Measurements from ENCODE around the gene ISG20L2.
A peak's percentile ranks its signal among the peaks of the same experiment; 100 is the strongest.

ISG20L2 gene

DNA sequence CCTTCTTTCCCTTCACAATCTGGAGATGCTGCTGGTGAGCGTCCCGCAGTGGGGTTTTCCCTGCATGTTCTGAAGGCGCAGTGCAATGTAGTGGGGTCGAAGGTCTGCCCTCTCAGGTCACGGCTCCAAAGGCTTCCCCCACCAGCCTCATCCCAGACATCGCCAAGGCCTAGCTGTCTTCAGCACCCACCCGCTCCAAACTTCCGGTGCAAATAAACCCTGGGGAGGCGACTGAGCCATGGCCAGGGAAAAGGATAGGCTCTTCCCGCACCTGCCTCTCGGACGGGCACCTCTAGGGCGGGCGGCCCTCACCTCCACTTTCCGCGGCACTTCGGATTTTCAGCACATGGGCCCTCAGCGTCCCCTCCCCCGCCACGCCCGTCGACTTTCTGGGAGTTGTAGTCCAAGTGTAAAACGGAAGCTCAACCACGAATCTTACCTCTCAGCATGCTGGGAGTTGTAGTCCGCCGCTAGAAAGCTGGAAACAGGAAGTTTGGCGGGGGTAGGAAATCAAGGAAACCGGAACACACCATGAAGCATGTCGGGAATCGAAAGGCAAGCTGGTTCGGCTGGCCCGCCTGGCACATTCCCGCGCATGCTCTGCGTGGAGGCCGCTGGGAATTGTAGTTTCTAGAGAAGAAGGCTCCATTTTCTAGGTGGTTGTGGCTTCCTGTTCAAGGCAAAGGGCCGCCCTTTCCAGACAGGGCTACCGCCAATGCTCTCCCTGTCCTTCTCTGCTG, 12.3 kb upstream of the ISG20L2 start, which contains the start of gene MRPL24:
MRPL24 (minus strand) TSS at position 348 of the 740 bp plus-strand sequence. CDS start 2,384 bp downstream, outside the sequence.
- DNase-seq (ENCODE audit: low spot score) = peak; percentile 99

DNA sequence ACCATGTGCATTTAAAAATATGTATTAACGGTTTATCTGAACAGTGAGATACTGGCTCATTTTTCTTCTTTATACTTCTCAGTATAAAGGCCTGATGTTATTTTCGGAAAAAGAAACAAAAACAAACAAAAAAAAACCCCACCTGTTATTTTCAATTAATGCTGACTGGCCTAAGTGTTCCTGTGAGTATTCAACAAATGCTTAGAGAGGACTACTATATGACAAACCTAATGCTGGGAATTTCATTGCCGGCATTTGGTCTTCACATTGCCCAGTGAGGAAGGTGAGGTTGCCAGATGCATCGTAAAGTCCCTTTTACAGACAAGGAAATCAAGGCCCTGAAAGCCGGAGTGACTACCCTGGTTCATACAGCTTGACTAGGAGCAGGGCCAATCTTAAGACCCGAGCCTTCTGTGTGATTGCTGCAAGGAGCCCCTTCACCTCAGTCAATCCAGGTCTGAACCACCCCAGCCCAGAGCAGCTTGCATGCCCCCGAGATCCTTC, 11.7 kb upstream of the ISG20L2 start:
- peak; percentile 16 for DNase-seq (ENCODE audit: low spot score)

DNA sequence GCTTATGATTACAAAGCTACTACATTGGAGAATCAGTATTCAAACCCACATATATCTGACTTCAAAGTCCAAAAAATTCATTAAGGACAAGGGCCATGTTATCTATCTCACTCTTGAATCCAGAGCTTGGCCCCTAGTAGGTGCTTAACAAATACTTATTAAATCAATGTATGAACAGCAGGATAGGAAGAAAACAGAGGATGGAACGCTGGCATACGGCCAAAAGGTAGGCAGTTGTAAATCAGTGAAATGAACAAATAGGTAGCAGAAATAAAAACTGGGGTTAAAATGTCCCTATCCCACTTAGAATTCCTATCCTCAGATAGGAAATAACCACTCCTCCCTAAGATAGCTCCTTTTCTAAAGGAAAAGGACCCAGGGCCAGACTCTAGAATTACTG, 10.3 kb upstream of the ISG20L2 start:
- DNase-seq (ENCODE audit: low spot score) = no peak

DNA sequence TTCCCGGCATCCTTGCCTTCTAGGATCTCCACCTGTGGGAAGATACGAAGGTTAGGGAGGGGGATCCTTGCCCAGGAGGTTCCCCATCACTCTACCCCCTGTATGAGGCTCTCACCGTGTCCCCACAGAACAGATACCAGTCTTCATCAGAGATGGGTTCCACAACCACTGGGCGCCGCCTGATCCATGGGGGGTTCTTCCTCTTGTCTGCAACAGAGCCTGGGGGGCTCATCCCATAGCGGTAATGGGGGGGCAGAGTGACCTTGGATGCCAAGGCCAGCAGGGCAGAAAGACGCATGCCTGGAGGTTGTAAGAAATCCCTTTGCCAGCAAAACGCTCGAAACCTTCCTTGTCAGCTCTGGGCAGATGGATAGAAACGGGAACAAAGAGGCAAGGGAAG, 9.8 kb upstream of the ISG20L2 start:
- DNase-seq (ENCODE audit: low spot score) = no peak

DNA sequence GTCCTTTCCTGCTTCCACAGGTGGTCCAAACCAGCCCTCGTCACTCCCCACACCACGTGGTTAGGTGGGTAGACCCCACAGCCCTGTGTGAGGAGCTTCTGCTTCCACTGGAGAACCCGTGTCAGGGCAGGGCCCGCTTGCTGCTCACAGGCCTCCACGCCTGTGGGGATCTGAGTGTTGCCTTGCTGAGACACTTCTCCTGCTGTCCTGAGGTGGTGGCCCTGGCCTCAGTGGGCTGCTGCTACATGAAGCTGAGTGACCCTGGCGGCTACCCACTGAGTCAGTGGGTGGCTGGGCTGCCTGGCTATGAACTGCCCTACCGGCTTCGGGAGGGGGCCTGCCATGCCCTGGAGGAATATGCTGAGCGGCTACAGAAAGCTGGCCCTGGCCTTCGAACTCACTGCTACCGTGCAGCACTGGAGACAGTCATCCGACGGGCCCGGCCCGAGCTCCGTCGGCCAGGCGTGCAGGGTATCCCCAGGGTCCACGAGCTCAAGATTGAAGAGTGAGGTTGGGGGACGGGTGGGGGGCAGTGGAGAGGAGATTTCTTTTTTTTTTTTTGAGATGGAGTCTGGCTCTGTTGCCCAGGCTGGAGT, 5.5 kb upstream of the ISG20L2 start:
- no peak for DNase-seq (ENCODE audit: low spot score)

DNA sequence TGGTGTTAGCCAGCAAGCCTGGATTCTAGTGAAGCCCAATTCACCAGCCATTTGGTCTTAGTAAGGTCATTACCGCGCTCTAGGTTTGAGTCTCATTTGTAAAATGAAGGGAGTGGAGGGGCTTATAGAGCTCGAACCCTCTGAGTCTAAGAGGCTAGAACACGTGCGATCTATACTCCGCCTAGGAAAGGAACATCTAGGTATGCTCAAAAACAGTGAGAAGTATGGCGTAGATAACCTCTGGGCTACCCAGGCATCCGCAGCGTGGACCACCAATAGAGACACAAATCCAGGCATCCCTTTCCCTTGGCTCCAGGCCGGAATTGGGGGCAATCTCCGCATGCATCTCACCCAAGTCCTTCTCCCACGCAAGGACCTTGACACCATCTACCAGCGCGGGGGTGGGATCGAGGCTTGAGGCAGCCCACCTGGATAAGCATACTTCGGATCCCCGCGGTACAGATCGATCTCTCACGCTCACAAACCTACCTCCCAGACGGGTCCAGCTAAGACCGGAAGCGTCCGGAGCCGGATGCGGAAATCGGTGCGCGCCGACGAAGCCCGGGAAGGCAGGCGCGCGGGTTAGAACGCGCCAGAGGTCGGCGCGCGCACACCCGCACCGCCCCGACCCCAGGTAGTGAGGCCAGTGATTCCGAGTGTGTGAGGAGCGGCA, 504 bp downstream of the ISG20L2 start, which contains the start of gene METTL25B:
METTL25B (plus strand) TSS at position 544 of the 673 bp plus-strand sequence. CDS start 636 bp downstream, outside the sequence.
- DNase-seq (ENCODE audit: low spot score) = peak; percentile 80

DNA sequence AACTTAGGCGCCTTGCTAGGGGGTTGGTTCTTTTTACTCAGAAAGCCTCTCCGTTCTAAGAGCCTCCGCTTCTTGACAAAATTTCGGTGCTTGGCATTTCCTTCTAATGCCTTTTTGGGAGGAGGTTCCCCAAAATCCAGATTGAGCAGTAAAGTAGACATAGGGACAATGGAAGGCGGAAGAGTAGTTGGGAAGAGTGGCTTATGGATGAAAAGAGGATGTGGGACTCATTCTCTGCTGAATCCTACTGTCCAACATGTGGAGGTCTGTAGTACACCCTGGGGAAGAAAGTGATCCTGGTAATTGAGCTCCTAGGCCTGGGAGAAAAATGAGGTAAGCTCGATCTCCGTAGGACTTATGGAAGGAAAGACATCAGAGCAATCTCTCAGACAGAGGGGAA, 1.1 kb downstream of the ISG20L2 start:
- DNase-seq (ENCODE audit: low spot score) = no peak

DNA sequence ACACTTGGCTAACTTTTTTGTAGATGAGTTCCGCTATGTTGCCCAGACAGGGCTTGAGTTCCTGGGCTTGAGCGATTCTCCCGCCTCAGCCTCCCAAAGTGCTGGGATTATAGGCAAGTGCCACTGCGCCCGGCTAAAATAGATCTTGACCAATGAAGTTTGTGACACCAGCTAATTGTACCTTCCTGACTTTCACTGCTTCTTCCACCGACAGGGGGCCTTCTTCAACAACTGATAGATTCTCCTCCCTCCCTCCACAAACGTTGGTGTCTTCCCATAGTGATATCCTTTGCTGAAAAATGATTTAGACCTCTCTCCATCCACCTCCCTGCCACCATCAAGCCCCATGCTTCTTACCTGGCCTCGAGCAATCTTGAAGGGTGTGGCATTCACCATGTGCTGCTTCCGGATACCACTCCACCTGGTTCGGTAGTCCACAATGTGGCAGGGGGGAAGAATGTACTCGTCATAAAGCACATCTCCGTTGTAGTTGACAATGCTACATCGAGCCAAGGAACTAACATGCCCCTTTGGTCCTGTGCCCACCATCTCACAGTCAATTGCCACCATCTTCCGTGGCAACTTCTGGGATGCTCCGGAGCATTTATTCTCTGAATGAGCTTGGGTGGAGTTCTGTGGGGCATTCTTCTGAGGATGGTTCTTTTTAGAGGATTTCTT, 1.9 kb downstream of the ISG20L2 start:
- DNase-seq (ENCODE audit: low spot score) = peak; percentile 84

DNA sequence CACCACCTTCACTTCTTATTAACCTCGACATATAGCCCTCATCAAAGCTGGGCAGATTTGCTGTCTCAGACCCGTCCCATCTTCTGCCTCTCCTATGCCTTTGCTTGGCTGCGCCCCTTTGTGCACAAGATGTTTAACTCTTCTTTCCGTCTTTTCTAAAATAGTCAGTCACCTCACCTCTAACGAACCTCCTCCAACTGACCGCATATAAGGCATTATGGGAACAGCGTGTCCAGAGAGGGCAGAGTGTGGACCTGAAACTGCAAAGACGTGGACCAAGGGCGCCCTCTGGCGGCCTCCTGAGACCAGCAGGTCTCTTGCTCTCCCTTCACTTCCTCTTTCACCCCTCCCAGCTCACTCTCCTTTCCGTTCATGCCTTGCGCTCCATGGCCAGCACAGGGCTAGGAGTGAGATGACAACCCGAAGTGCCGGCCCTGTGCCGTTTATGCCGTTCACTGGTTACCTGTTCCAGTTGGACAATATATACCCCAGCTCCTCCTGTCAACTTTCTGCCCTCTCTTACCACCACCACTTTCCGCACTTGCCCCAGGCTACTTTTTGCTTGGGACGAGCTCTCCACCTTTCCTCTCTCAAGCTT, 2.8 kb downstream of the ISG20L2 start:
- peak; percentile 93 for DNase-seq (ENCODE audit: low spot score)

DNA sequence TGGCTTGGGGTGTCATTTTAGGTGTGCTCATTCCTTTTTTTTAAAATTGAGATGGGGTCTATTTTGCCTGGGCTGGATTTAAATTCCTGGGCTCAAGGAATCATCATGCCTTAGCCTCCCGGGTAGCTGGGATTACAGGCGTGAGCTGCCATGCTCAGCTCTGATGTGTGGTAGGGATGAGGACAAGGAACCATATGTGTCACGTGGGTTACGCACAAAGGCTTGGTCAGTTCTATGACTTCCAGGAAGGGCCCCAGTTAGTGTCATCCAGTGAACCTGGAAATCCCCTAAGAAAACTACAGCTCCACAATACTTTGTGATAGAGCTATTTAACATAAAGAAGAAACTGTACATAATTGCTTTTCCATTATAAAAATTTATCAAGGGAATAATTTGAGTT, 7.0 kb downstream of the ISG20L2 start:
- no peak for DNase-seq (ENCODE audit: low spot score)

DNA sequence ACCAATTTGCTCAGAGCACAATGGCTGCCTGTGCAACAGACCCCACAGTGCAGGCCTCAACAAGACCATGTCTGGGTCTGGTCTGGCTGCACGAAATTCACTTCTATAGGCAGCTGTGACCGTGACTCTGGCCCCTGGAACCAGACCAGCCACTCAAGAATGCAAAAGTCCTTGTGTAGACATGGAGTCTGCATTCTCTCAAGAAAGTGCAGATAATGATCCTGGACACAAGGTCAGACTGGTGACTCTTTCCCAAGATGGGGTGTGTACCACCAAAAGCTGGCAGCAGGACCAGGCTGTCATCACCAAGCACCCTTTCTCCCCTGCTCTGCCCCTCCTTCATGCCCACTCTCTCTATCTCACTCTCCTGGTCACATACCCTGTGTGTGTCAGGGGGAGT, 7.4 kb downstream of the ISG20L2 start:
- DNase-seq (ENCODE audit: low spot score) = no peak

DNA sequence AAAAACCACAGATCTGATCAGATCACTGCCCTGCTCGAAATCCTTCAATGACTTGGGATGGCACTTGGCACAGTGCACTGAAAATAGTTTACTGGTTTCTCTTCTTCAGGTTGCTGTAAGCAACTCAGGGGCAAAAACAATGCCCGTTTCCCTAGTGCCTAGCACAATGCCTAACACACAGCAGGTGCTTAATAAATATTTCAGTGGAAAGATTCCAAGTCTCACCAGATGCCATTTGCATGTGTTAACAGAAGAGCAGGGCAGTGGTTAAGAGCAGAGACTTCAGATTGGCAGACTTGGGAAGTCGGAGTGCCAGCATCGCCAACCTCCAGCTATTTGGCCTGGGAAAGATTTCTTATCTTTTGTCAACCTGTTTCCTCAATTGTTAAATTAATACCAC, 11.2 kb downstream of the ISG20L2 start:
- no peak for DNase-seq (ENCODE audit: low spot score)

DNA sequence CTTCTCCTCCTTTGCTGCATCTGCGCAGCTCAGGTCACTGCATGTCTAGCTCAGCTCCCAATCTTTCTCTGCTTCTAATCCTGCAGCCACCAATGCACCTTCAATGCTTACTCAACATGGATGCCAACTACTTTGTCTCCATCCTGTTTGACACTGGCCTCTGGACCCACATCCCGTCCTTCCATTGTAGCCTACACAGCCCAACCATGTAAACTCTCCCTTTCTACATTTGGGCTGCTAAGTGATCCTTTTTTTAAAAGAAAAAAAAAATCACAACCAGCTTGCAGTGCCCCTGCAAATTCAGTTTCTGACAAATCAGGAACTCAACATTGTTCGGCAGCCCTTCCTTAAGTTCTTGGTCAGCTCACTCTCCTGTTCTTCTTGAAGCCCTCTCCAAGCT, 13.7 kb downstream of the ISG20L2 start:
- DNase-seq (ENCODE audit: low spot score) = no peak

DNA sequence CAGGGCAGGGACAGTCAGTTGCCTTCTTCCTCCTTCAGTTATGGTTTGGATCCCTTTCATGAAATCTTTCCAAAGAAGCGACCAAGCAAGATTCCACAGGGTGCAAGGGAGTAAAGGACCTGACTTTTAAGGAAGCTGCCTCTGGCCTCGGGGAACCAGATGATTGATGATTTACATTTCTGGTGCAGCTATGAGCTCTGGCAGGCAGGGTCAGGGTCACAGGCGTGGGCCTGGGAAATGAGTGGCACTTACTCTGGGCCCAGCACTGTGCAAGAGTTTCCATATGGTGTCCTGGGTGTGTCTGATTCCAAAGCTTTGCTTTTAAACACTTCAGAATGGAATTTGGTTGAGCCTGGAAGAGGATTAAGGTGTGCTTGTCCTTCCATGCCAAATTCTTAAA, 15.9 kb downstream of the ISG20L2 start:
- DNase-seq (ENCODE audit: low spot score) = no peak

DNA sequence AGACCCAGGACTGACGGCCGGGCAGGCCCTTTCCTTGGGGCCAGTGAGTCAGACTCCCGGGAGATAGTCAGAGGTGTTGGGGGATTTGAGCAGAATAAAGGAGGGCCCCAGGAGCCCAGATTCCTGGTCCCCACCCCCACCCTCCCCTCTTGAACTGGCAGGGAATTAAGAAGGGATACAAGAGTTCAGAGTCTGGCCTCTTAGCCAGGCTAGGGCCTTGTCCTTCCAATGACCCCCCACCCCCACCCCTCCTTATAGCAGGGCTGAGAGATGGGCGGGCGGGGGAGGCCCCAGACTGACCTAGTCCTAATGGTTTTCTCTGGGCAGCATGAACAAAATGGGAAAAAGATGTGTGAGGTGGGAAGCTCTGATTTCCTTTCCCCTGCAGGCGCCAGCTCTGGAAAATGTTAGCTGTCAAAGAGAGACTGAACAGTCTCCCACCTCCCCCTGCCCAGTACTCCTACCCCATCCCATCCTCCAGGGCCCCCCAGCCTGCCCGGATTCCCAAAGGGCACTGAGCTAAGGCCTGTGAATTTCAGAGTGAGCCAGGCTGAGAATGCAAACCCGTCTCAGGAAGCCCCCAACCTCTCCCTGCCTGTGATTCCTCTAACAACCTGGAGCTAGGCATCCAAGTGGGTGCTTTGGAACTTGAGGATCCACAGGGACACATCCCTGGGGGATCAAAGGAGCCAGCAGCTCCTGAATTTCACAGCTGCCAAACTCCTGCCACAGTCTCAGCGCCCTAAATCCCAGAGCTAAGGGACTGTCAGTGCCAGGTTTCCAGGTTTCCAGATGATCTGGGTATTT, 17.4 kb downstream of the ISG20L2 start:
- DNase-seq (ENCODE audit: low spot score) = no peak

DNA sequence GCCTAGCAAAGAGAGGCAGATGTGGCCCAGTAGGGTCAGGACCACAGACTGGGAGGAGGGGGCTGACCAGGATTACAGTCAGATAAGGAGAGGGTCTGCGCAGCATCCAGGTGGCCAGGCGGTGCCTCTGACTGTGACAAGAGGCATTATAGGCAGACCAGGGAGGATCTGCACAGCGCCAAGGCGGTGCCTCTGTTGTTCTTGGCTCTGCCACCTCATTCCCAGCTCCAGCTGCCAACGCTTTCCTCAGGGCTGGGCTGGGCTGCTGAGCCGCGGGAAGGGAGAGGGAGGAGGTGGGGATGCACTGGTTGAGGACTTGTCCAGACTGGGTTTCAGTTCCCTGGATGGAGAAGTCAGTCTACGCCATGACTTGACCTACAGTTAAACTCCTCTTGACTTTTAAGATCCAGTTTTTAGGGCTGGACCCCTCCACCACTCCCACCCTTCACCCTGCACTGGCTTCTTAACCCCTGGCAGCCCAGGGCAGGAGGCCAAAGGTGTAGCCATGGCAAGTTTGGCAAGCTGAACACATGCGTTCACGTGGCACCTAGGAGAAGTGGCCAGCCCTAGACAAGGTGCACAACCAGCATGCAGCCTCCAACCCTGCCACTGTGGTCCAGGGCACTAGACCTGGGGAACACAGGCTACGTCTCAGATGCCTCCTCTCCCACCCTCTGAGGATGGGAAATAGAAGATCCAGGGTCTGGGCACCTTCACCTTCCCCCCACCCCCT, 18.6 kb downstream of the ISG20L2 start:
- DNase-seq (ENCODE audit: low spot score) = no peak

DNA sequence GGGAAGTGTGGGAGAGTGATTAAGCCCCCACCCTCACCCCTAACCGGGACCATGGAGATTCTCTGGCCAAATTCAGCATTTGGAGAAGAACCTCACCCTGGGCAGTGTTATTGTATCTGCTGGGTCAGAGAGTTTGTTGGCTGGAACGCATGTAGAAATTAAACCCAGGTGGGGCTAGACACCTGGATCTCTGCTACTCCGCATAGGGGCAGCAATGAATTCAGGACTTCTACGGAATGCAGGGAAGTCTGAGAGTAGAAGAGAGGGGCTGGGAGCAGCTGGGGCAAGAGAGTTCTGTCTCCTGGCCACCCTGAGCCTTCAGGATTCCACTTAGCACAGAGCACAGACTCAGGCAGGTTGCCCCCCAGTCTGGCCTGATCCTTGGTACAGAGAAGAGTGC, 19.5 kb downstream of the ISG20L2 start:
- no peak for DNase-seq (ENCODE audit: low spot score)

DNA sequence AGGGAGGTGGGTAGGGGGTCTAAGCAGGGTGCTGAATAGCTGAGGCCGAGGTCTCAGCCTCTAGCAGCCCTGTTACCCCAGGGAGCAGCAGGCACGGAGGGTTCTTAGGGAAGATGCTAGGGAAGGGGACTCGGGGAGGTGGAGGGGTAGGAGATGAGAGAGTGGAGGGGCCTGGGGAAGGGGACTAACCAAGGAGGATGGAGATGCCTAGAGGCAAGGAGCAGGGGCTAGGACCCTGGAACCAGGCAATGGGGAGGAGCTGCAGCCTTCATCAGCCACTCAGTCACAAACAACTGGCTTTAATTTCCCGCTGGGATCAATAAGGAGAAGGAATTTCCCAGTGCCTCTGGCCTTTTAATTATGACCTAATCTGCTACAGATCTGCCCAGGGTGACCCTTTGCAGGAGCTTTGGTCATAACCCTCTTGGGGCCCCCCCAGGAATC, 20.3 kb downstream of the ISG20L2 start:
- no peak for DNase-seq (ENCODE audit: low spot score)

DNA sequence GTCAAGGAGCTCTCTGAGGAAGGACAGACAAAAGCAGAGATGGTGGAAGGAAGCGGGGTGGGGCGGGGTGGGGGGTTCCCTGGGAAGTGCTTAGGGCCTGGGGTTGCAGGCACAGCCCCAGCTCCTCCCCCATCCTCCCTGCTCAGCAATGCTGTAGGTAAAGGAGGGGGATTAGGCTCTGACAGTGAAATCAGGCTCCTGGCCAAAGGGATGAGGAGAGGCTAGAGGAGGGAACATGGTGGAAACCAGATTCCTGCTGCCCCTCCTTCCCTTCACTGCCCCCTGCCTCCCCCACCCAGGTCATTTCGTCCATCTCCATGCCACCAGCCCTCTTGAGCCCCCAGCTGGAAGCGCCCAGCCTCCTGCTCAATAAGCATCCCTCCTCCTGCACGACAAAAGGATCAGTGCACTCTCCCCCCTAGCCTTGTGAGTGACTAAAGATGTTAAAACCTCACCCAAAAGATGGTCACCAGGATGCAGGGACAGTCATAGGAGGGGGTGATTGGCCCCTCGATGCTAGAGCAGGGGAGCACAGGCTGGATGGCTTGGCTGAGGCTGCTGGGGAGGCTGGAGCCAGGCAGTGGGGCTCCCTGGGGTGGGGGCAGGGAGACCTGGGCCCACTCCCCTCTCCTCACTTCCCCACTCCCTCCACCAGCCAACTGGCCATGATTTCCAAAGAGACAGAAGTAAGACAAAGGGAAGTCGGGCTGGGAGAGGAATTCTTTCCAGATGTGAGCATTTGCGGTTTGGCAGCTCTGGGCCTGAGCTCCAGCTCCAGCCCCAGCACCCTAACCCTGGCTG, 20.9 kb downstream of the ISG20L2 start:
- no peak for DNase-seq (ENCODE audit: low spot score)

Data from hematopoietic multipotent progenitor cell treated with erythropoietin and hydrocortisone succinate and interleukin-3 and kit ligand, for 17 days (in vitro differentiated cells).